HFFc6 (cell line): Measurements from ENCODE around the gene HAPLN2. TPM values are rescaled to one million over a fixed set of nuclear protein-coding genes. Genes with fewer than 3 reads are reported as not detected.

Experiments
- DNase-seq: peaks from one replicate; pipeline ENCODE4 v3.0.0-alpha.2; 2018
- H3K27ac Mint-ChIP-seq: 2 replicates; pipeline ENCODE4 v1.8.0; 2020; ENCODE audit warnings: mild to moderate bottlenecking, mixed read lengths
- H3K27me3 Mint-ChIP-seq: 2 replicates; pipeline ENCODE4 v1.8.0; 2021; ENCODE audit warnings: mild to moderate bottlenecking, moderate library complexity, mixed read lengths; ENCODE audit not compliant: insufficient read depth
- H3K36me3 Mint-ChIP-seq: 2 replicates; pipeline ENCODE4 v1.8.0; 2021; ENCODE audit warnings: low read depth, mixed read lengths
- H3K4me1 Mint-ChIP-seq: 2 replicates; pipeline ENCODE4 v1.8.0; 2020; ENCODE audit warnings: low read depth, mixed read lengths
- H3K4me3 Mint-ChIP-seq: 2 replicates; pipeline ENCODE4 v1.8.0; 2020; ENCODE audit warnings: mild to moderate bottlenecking, moderate library complexity, mixed read lengths
- H3K9me3 Mint-ChIP-seq: 2 replicates; pipeline ENCODE4 v1.8.0; 2020; ENCODE audit warnings: mild to moderate bottlenecking, mixed read lengths
- total RNA-seq, 6 experiments: library from RNA; stranded (reverse); fragmentation: NEBNext Ultra II Directional; extraction: Animal tissue kit (Norgen Biotek cat#: 25700); gene quantifications; 2 replicates in 1 of 6; 3 replicates in 5 of 6; pipeline ENCODE4 v1.2.3, GENCODE V29; 2021
- TF ChIP-seq, protein P1 (sequence below): fragments of 200-600 bp; sonication (generic); IDR thresholded peaks from 2 replicates; pipeline ENCODE4 v1.5.0; 2021; ENCODE audit warnings: antibody characterized with exemption, mild to moderate bottlenecking

The HAPLN2 gene
- total RNA-seq, 6 experiments from 2014 or later: not detected

DNA sequence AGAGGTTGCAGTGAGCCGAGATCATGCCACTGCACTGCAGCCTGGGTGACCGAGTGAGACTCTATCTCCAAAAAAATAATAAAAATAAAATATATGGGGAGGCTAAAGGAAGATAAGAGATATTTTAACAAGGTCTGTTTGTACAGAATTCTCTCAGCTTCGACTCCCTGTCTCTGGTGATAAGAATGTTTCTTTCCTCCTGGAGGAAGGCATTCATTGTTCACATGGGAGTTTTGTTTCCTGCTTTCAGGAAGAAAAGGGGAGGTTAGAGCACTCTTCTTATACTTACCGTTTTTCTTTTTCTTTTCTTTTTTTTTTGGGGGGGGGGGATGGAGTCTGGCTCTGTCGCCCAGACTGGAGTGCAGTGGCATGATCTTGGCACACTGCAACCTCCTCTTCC lies 29.7 kb upstream of the HAPLN2 start:
- peaks cover 16% of the 10 kb centered on the region for H3K4me1 Mint-ChIP-seq
- H3K27ac Mint-ChIP-seq: no peak overlapping the region
- TF ChIP-seq, protein P1, sequence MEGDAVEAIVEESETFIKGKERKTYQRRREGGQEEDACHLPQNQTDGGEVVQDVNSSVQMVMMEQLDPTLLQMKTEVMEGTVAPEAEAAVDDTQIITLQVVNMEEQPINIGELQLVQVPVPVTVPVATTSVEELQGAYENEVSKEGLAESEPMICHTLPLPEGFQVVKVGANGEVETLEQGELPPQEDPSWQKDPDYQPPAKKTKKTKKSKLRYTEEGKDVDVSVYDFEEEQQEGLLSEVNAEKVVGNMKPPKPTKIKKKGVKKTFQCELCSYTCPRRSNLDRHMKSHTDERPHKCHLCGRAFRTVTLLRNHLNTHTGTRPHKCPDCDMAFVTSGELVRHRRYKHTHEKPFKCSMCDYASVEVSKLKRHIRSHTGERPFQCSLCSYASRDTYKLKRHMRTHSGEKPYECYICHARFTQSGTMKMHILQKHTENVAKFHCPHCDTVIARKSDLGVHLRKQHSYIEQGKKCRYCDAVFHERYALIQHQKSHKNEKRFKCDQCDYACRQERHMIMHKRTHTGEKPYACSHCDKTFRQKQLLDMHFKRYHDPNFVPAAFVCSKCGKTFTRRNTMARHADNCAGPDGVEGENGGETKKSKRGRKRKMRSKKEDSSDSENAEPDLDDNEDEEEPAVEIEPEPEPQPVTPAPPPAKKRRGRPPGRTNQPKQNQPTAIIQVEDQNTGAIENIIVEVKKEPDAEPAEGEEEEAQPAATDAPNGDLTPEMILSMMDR: no peak
- H3K36me3 Mint-ChIP-seq: no peaks in the 10 kb centered on the region; the same call in 1 of the 2 replicates
- no peaks in the 10 kb centered on the region for H3K9me3 Mint-ChIP-seq
- DNase-seq: no peak
- no peak overlapping the region for H3K4me3 Mint-ChIP-seq
- peaks cover 3% of the 10 kb centered on the region for H3K27me3 Mint-ChIP-seq

DNA sequence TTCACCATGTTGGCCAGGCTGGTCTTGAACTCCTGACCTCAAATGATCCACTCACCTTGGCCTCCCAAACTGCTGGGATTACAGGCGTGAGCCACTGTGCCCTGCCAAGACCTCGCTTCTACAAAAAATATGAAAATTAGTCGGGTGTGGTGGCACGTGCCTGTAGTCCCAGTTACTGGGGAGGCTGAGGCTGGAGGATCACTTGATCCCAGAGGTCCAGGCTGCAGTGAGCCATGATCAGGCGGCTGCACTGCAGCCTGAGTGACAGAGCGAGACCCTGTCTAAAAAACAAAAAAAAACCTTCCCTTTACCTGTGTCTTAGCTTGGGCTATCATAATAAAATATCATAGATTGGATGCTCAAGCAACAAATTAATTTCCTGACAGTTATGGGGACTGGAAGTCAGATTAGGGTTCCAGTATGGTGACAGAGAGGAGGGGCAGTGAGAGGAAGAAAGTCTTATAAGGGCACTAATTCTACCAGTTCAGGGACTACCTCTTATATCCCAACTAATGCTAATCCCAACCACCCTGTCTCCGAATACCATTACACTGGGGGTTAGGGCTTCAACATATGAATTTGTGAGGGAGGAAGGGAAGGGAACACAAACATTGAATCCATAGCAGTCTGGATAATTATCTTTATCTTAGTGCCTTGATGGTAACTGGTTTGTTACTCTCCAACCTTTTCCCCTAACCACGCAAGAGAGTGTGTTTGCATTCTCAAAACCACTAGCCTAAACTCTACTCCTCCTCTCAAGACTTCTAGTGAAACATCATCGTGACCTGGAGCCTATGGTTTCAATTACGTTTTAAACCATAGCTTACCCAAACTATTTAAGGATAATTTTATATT lies 28.7 kb upstream of the HAPLN2 start:
- Mint-ChIP-seq H3K27me3 (peaks cover 3% of the 10 kb centered on the region), H3K9me3 (no peaks in the 10 kb centered on the region), H3K4me1 (peaks cover 16% of the 10 kb centered on the region), H3K4me3 (peak overlapping the region; percentile 89; the same call in 1 of the 2 replicates), H3K36me3 (peaks cover 7% of the 10 kb centered on the region; the same call in 1 of the 2 replicates), H3K27ac (peak overlapping the region; percentile 89; the same call in 1 of the 2 replicates)
- no peak for DNase-seq
- TF ChIP-seq, protein P1: no peak

DNA sequence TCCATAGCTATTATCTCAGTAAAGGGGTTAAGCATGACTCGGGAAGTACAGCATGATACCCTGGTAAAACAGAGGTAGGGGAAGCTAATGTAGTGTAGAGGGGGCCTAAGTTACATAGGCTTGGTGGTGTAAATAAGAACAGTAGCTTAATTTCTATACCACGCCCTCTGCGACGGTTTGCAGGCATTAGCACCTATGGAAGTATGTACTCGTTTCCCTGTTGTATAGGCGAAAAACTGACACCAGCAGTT lies 28.1 kb upstream of the HAPLN2 start:
- DNase-seq: no peak
- Mint-ChIP-seq H3K4me3 (peak overlapping the region; percentile 89), H3K36me3 (peaks cover 11% of the 10 kb centered on the region; the same call in 1 of the 2 replicates), H3K4me1 (peaks cover 16% of the 10 kb centered on the region), H3K27me3 (no peaks in the 10 kb centered on the region; the same call in 1 of the 2 replicates), H3K27ac (peak overlapping the region; percentile 89), H3K9me3 (no peaks in the 10 kb centered on the region)
- TF ChIP-seq, protein P1: no peak

DNA sequence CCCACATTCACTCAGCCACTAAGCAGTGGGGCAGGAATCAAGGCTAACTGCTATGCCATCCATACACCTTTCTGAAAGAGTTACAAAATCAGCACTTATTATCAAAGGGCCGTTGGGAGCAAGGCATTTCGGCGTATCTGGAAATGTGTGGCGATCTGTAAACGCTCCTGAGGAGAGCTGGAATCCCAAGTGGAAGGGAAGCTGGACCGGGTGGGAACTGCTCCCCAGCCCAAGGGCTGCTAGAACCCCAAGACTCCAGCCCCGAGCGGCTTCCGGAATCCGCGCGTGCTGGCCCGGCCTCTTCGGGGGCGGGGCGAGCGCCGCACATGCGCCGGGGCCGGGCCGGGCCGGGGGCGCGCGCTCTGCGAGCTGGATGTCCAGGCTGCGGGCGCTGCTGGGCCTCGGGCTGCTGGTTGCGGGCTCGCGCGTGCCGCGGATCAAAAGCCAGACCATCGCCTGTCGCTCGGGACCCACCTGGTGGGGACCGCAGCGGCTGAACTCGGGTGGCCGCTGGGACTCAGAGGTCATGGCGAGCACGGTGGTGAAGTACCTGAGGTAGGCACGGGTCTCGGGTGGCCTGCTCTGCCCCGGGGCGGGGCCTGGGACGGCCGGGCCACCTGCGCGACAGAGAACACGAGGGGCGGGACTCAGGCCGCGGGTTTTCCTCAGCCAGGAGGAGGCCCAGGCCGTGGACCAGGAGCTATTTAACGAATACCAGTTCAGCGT lies 27.6 kb upstream of the HAPLN2 start, which contains the start of gene NAXE:
NAXE (plus strand) TSS at position 345 of the 726 bp plus-strand sequence; CDS start at position 374, 29 bp downstream.
- peak within 1 kb of the TSS; percentile 89 for H3K27ac Mint-ChIP-seq
- peak; percentile 55 for DNase-seq
- H3K9me3 Mint-ChIP-seq: no peaks in the 10 kb centered on the region
- peaks cover 11% of the 10 kb centered on the region; the same call in 1 of the 2 replicates for H3K36me3 Mint-ChIP-seq
- H3K4me1 Mint-ChIP-seq: peaks cover 16% of the 10 kb centered on the region
- H3K27me3 Mint-ChIP-seq: no peaks in the 10 kb centered on the region
- peak within 1 kb of the TSS; percentile 89 for H3K4me3 Mint-ChIP-seq
- TF ChIP-seq, protein P1: no peak

DNA sequence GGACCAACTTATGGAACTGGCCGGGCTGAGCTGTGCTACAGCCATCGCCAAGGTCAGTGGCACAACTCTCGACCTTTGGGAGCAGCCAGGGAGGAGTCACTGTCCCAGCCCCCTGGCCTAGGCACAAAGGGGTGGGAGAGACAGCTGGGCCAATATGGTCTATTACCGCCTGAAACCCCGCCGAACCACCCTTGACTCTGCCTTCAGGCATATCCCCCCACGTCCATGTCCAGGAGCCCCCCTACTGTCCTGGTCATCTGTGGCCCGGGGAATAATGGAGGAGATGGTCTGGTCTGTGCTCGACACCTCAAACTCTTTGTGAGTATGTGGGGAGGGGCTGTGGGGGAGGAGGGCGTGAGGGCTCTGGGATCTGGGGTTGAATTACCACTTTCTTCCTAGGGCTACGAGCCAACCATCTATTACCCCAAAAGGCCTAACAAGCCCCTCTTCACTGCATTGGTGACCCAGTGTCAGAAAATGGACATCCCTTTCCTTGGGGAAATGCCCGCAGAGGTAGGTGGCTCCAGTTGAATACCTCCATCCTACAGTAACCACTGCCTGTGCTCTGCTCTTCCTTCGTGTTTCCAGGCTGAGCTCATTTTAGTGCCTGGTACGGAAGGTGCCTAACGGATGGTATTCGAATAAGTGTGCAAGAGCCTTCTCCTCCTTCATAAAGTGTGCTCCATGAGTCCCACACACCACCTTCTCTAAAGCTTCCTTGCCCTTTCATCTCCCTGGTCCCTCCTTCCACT lies 26.9 kb upstream of the HAPLN2 start:
- Mint-ChIP-seq H3K9me3 (no peaks in the 10 kb centered on the region), H3K36me3 (peaks cover 11% of the 10 kb centered on the region; the same call in 1 of the 2 replicates), H3K4me1 (peaks cover 16% of the 10 kb centered on the region), H3K27ac (peak overlapping the region; percentile 48), H3K27me3 (no peaks in the 10 kb centered on the region; the same call in 1 of the 2 replicates), H3K4me3 (peak overlapping the region; percentile 89)
- TF ChIP-seq, protein P1: no peak
- DNase-seq: no peak
